ENCODE measurements around the gene LVRN. TPM values are rescaled to one million over a fixed set of nuclear protein-coding genes. Genes with fewer than 3 reads are reported as not detected.
A peak's percentile ranks its signal among the peaks of the same experiment; 100 is the strongest.
"Not testable (repeated sequence)": the region's sequence is repeated elsewhere in the genome, so short reads cannot be mapped to it uniquely, and the experiment has no call there.

LVRN gene
- total RNA-seq = 10 to 100 TPM in 1 of 2 donors, 1 to 10 TPM in 1; 1.4 to 11.0 TPM
- polyA plus RNA-seq = under 1 TPM; 0.26 to 0.88 TPM
- long read RNA-seq, donor 1, partial matches to known transcripts = 1 of 1 reads
- long read RNA-seq, donor 1, other reads (novel, unspliced or antisense) = 0 of 1 reads
- long read RNA-seq, donor 2 = 0 reads

GRCh38 chr5:115962239-115962564, at the start of gene LVRN:
Gene LVRN, plus strand, starts transcription at chr5:115962475. Its CDS starts 143 bp downstream, at chr5:115962618.
- ATAC-seq (ENCODE audit: low FRiP score) = no peak
- Histone ChIP-seq H3K4me1 (ENCODE audit: control insufficient read depth in 1 of 2, insufficient read depth in 2 of 2, low read length in 2 of 2) (no peaks in the 10 kb centered on the region), H3K36me3 (ENCODE audit: control insufficient read depth in 1 of 2, insufficient read depth in 2 of 2, low read length in 1 of 2) (no peaks in the 10 kb centered on the region), H3K9me3 (ENCODE audit: control insufficient read depth, low read length) (no peaks in the 10 kb centered on the region), H3K27me3 (ENCODE audit: control insufficient read depth in 1 of 2, insufficient read depth in 2 of 2, low read length in 1 of 2) (no peaks in the 10 kb centered on the region), H3K4me3 (ENCODE audit: low read length in 2 of 2) (peak within 1 kb of the TSS; percentile 5 to 9), H3K27ac (ENCODE audit: low read depth in 1 of 2, low read length in 2 of 2) (peak within 1 kb of the TSS in 1 of 2 donors; percentile 23)
- 4 to 6% methylated on average over 15 to 18 of the region's 18 CpGs for WGBS, 2 donors
- intact Hi-C loops (cut with DNase I) = loop anchor here in 1 of 2 donors (10.0 kb wide), 1 partner anchor 117 kb away; the partner anchor contains the start of genes AP3S1 and ATG12
- no peak for DNase-seq

GRCh38 chr5:115913623-115914400, 48.5 kb upstream of the LVRN start:
- ATAC-seq (ENCODE audit: low FRiP score); H3K9me3 ChIP-seq (ENCODE audit: control insufficient read depth, low read length); H3K4me1 ChIP-seq (ENCODE audit: control insufficient read depth in 1 of 2, insufficient read depth in 2 of 2, low read length in 2 of 2); H3K36me3 ChIP-seq (ENCODE audit: control insufficient read depth in 1 of 2, insufficient read depth in 2 of 2, low read length in 1 of 2); H3K27me3 ChIP-seq (ENCODE audit: control insufficient read depth in 1 of 2, insufficient read depth in 2 of 2, low read length in 1 of 2); DNase-seq; H3K27ac ChIP-seq (ENCODE audit: low read depth in 1 of 2, low read length in 2 of 2); H3K4me3 ChIP-seq (ENCODE audit: low read length in 2 of 2); intact Hi-C loops (cut with DNase I): not testable (repeated sequence)
- WGBS, 2 donors = 81 to 83% methylated on average over 5 of the region's 5 CpGs

GRCh38 chr5:115920171-115920725, 42.0 kb upstream of the LVRN start:
- Histone ChIP-seq H3K27ac (ENCODE audit: low read depth in 1 of 2, low read length in 2 of 2) (no peak overlapping the region), H3K4me1 (ENCODE audit: control insufficient read depth in 1 of 2, insufficient read depth in 2 of 2, low read length in 2 of 2) (no peaks in the 10 kb centered on the region), H3K36me3 (ENCODE audit: control insufficient read depth in 1 of 2, insufficient read depth in 2 of 2, low read length in 1 of 2) (peaks cover under 1 to 3% of the 10 kb centered on the region in 2 donors), H3K27me3 (ENCODE audit: control insufficient read depth in 1 of 2, insufficient read depth in 2 of 2, low read length in 1 of 2) (no peaks in the 10 kb centered on the region), H3K4me3 (ENCODE audit: low read length in 2 of 2) (no peak overlapping the region), H3K9me3 (ENCODE audit: control insufficient read depth, low read length) (no peaks in the 10 kb centered on the region)
- no peak for DNase-seq
- ATAC-seq (ENCODE audit: low FRiP score) = no peak
- intact Hi-C loops (cut with DNase I) = no loop called here
- 46 to 54% methylated on average over 3 of the region's 3 CpGs for WGBS, 2 donors

- ATAC-seq (ENCODE audit: low FRiP score); DNase-seq; H3K27ac ChIP-seq (ENCODE audit: low read depth in 1 of 2, low read length in 2 of 2); H3K4me3 ChIP-seq (ENCODE audit: low read length in 2 of 2); H3K27me3 ChIP-seq (ENCODE audit: control insufficient read depth in 1 of 2, insufficient read depth in 2 of 2, low read length in 1 of 2); H3K9me3 ChIP-seq (ENCODE audit: control insufficient read depth, low read length); H3K36me3 ChIP-seq (ENCODE audit: control insufficient read depth in 1 of 2, insufficient read depth in 2 of 2, low read length in 1 of 2); H3K4me1 ChIP-seq (ENCODE audit: control insufficient read depth in 1 of 2, insufficient read depth in 2 of 2, low read length in 2 of 2); intact Hi-C loops (cut with DNase I): not testable (repeated sequence)
- WGBS, 2 donors = 93 to 96% methylated on average over 12 of the region's 12 CpGs
These were observed 33.5 kb upstream of the LVRN start for GRCh38 chr5:115928578-115929407.

DNA sequence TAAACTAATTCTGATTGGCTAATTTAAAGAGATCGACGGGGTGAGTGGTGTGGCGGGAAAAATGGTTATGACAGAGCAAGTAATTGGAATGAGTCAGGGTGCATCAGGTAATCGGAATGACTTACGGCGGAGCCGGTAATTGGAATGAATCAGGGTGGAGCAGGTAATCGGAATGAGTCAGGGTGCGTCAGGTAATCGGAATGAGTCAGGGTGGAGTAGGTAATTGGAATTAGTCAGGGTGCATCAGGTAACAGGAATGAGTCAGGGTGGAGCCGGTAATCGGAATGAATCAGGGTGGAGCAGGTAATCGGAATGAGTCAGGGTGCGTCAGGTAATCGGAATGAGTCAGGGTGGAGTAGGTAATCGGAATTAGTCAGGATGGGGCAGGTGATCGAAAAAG, 32.1 kb upstream of the LVRN start:
- ATAC-seq (ENCODE audit: low FRiP score); H3K9me3 ChIP-seq (ENCODE audit: control insufficient read depth, low read length); H3K36me3 ChIP-seq (ENCODE audit: control insufficient read depth in 1 of 2, insufficient read depth in 2 of 2, low read length in 1 of 2); intact Hi-C loops (cut with DNase I); H3K27ac ChIP-seq (ENCODE audit: low read depth in 1 of 2, low read length in 2 of 2); DNase-seq; H3K4me1 ChIP-seq (ENCODE audit: control insufficient read depth in 1 of 2, insufficient read depth in 2 of 2, low read length in 2 of 2); H3K4me3 ChIP-seq (ENCODE audit: low read length in 2 of 2); H3K27me3 ChIP-seq (ENCODE audit: control insufficient read depth in 1 of 2, insufficient read depth in 2 of 2, low read length in 1 of 2): not testable (repeated sequence)
- WGBS, 2 donors = 97 to 98% methylated on average over 17 of the region's 17 CpGs

GRCh38 chr5:115930630-115931337, 31.5 kb upstream of the LVRN start:
- no peak overlapping the region for H3K4me3 ChIP-seq (ENCODE audit: low read length in 2 of 2)
- no peaks in the 10 kb centered on the region for H3K36me3 ChIP-seq (ENCODE audit: control insufficient read depth in 1 of 2, insufficient read depth in 2 of 2, low read length in 1 of 2)
- 93 to 96% methylated on average over 4 of the region's 4 CpGs for WGBS, 2 donors
- H3K27ac ChIP-seq (ENCODE audit: low read depth in 1 of 2, low read length in 2 of 2) = no peak overlapping the region
- intact Hi-C loops (cut with DNase I) = no loop called here
- DNase-seq (no peak), ATAC-seq (ENCODE audit: low FRiP score) (no peak)
- H3K4me1 ChIP-seq (ENCODE audit: control insufficient read depth in 1 of 2, insufficient read depth in 2 of 2, low read length in 2 of 2) = no peaks in the 10 kb centered on the region
- H3K27me3 ChIP-seq (ENCODE audit: control insufficient read depth in 1 of 2, insufficient read depth in 2 of 2, low read length in 1 of 2) = no peaks in the 10 kb centered on the region
- no peaks in the 10 kb centered on the region for H3K9me3 ChIP-seq (ENCODE audit: control insufficient read depth, low read length)

DNA sequence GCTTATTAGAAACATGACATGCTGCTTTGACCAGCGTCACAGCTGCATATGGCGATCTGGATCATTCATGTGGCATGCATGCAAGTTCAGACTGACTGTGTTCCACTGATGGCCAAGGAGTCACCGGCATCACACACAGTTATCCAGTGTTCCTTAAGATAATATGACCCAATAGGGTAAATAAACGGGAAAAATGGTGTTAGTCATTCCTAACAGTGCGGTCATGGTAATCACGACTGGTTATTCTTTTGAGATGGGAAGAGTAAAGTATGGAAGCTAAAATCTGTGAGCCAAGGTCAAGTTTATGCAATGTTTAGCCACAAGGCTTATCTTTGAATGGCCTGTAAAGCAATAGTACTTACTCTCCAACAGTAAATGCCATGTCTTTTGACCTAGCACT, 29.3 kb upstream of the LVRN start:
- no peak overlapping the region for H3K27ac ChIP-seq (ENCODE audit: low read depth in 1 of 2, low read length in 2 of 2)
- ATAC-seq (ENCODE audit: low FRiP score) = no peak
- H3K4me3 ChIP-seq (ENCODE audit: low read length in 2 of 2) = no peak overlapping the region
- no peak for DNase-seq
- no peaks in the 10 kb centered on the region for H3K9me3 ChIP-seq (ENCODE audit: control insufficient read depth, low read length)
- no peaks in the 10 kb centered on the region for H3K27me3 ChIP-seq (ENCODE audit: control insufficient read depth in 1 of 2, insufficient read depth in 2 of 2, low read length in 1 of 2)
- WGBS, 2 donors = 87 to 91% methylated on average over 6 of the region's 6 CpGs
- intact Hi-C loops (cut with DNase I) = no loop called here
- H3K4me1 ChIP-seq (ENCODE audit: control insufficient read depth in 1 of 2, insufficient read depth in 2 of 2, low read length in 2 of 2) = no peaks in the 10 kb centered on the region
- H3K36me3 ChIP-seq (ENCODE audit: control insufficient read depth in 1 of 2, insufficient read depth in 2 of 2, low read length in 1 of 2) = no peaks in the 10 kb centered on the region

GRCh38 chr5:115934388-115934974, 27.8 kb upstream of the LVRN start:
- intact Hi-C loops (cut with DNase I) = no loop called here
- H3K27me3 ChIP-seq (ENCODE audit: control insufficient read depth in 1 of 2, insufficient read depth in 2 of 2, low read length in 1 of 2) = no peaks in the 10 kb centered on the region
- no peak for DNase-seq
- no peak for ATAC-seq (ENCODE audit: low FRiP score)
- WGBS, 2 donors = 86 to 90% methylated on average over 10 of the region's 10 CpGs
- no peaks in the 10 kb centered on the region for H3K9me3 ChIP-seq (ENCODE audit: control insufficient read depth, low read length)
- H3K36me3 ChIP-seq (ENCODE audit: control insufficient read depth in 1 of 2, insufficient read depth in 2 of 2, low read length in 1 of 2) = no peaks in the 10 kb centered on the region
- H3K4me1 ChIP-seq (ENCODE audit: control insufficient read depth in 1 of 2, insufficient read depth in 2 of 2, low read length in 2 of 2) = no peaks in the 10 kb centered on the region
- no peak overlapping the region for H3K27ac ChIP-seq (ENCODE audit: low read depth in 1 of 2, low read length in 2 of 2)
- H3K4me3 ChIP-seq (ENCODE audit: low read length in 2 of 2) = no peak overlapping the region
